GM12878 (cell line): ENCODE results near the gene ERCC4. TPM values are rescaled to one million over a fixed set of nuclear protein-coding genes. Genes with fewer than 3 reads are reported as not detected.

ENCODE experiments used
- ATAC-seq: fragments of 200-7000 bp; cut with Tn5 transposase; 3 replicates; pipeline ENCODE4 v1.9.1; 2020; ENCODE audit warnings: mild to moderate bottlenecking, moderate library complexity
- BruUV-seq: library from RNA; stranded (reverse); fragments of 400-500 nt; replicated peaks from 2 replicates; lab custom pipeline; 2021; lab: Mats Ljungman, UMichigan
- CTCF ChIA-PET: fragments of 300-600 bp; sonication (Branson Sonifier 250); formaldehyde crosslinking; extraction: SDS; loops from one replicate; lab custom pipeline; 2021; ENCODE audit warnings: inconsistent platforms; lab: Yijun Ruan, JAX
- POLR2A ChIA-PET: fragments of 350-600 bp; formaldehyde crosslinking; extraction: SDS; loops from one replicate; lab custom pipeline; 2021; ENCODE audit warnings: inconsistent platforms; lab: Charles Lee
- RAD21 ChIA-PET: fragments of 300-600 bp; sonication (Branson Sonifier 250); formaldehyde crosslinking; loops from one replicate; lab custom pipeline; 2023; ENCODE audit warnings: antibody characterized with exemption; ENCODE audit not compliant: unreplicated experiment; lab: Charles Lee
- SMC1A ChIA-PET: fragments of 300-600 bp; sonication (Branson Sonifier 250); formaldehyde crosslinking; loops from one replicate; lab custom pipeline; 2023; ENCODE audit not compliant: unreplicated experiment, uncharacterized antibody; lab: Charles Lee
- DNase-seq: peaks from one replicate; pipeline ENCODE4 v3.0.0-alpha.2; 2011; ENCODE audit warnings: low read depth, low spot score
- FAIRE-seq: peaks from 3 replicates; lab custom pipeline; 2011; peaks lifted over from hg19 to GRCh38; lab: Jason Lieb, UNC
- H2AFZ ChIP-seq: 2 replicates; pipeline ENCODE4 v1.6.0; 2011; ENCODE audit warnings: low read depth, low read length, control low read depth; ENCODE audit not compliant: control insufficient read depth
- H3K27ac ChIP-seq: 2 replicates; pipeline ENCODE4 v1.5.1; 2011; ENCODE audit warnings: control low read depth; ENCODE audit not compliant: control insufficient read depth, insufficient read depth
- H3K27me3 ChIP-seq, 2 experiments: replicated peaks in 1 of 2; 2 replicates each; pipeline versions ENCODE4 v1.6.0 to v1.6.1; 2011; ENCODE audit warnings: low read length in 1 of 2; ENCODE audit not compliant: control insufficient read depth in 2 of 2, insufficient read depth in 2 of 2
- H3K36me3 ChIP-seq, 2 experiments: 2 replicates each; pipeline ENCODE4 v1.5.1; 2011; ENCODE audit warnings: low read length in 1 of 2; ENCODE audit not compliant: control insufficient read depth in 2 of 2, insufficient read depth in 2 of 2
- H3K4me1 ChIP-seq: 2 replicates; pipeline ENCODE4 v1.6.1; 2011; ENCODE audit warnings: mild to moderate bottlenecking, low read length, moderate library complexity, mixed read lengths; ENCODE audit not compliant: control insufficient read depth, insufficient read depth
- H3K4me2 ChIP-seq: 2 replicates; pipeline ENCODE4 v1.6.0; 2011; ENCODE audit warnings: control low read depth; ENCODE audit not compliant: control insufficient read depth, insufficient read depth
- H3K4me3 ChIP-seq: fragments of 200-600 bp; sonication (generic); 2 replicates; pipeline ENCODE4 v1.5.1; 2016
- H3K79me2 ChIP-seq: 2 replicates; pipeline ENCODE4 v1.6.0; 2011; ENCODE audit warnings: low read length; ENCODE audit not compliant: control insufficient read depth, insufficient read depth
- H3K9ac ChIP-seq: 2 replicates; pipeline ENCODE4 v1.8.0; 2011; ENCODE audit warnings: low read length, control low read depth, mixed read lengths; ENCODE audit not compliant: control insufficient read depth, insufficient read depth
- H3K9me3 ChIP-seq: replicated peaks from 3 replicates; pipeline ENCODE4 v1.5.1; 2011; ENCODE audit warnings: mild to moderate bottlenecking, low read length; ENCODE audit not compliant: control insufficient read depth, insufficient read depth
- H4K20me1 ChIP-seq: 2 replicates; pipeline ENCODE4 v1.6.0; 2011; ENCODE audit not compliant: control insufficient read depth, insufficient read depth
- ATF2 ChIP-seq: IDR thresholded peaks from 2 replicates; pipeline ENCODE4 v1.6.1; 2012; ENCODE audit warnings: low read length, inconsistent platforms
- BHLHE40 ChIP-seq, 2 experiments: fragments of 450-650 bp in 1 of 2; IDR thresholded peaks; 2 replicates each; pipeline ENCODE4 v1.6.1; 2011 to 2017; ENCODE audit warnings: low read depth in 2 of 2, borderline replicate concordance in 1 of 2, improper control_type of control experiment in 1 of 2, low read length in 1 of 2, mild to moderate bottlenecking in 1 of 2
- EED ChIP-seq: sonication (generic); IDR thresholded peaks from 2 replicates; pipeline ENCODE4 v1.6.1; 2016; ENCODE audit warnings: antibody characterized with exemption, low read depth
- JUND ChIP-seq: IDR thresholded peaks from 2 replicates; pipeline ENCODE4 v1.6.1; 2012; ENCODE audit warnings: low read depth, mild to moderate bottlenecking, low read length, improper control_type of control experiment, moderate library complexity
- KLF5 ChIP-seq: fragments of 450-650 bp; IDR thresholded peaks from 2 replicates; pipeline ENCODE4 v1.6.1; 2014; ENCODE audit warnings: mild to moderate bottlenecking; ENCODE audit not compliant: partially characterized antibody
- NR2C2 ChIP-seq: IDR thresholded peaks from 2 replicates; pipeline ENCODE4 v1.6.1; 2011; ENCODE audit warnings: borderline replicate concordance, low read depth; ENCODE audit not compliant: control insufficient read depth, insufficient read length
- PRDM15 ChIP-seq: fragments of 450-650 bp; formaldehyde crosslinking; IDR thresholded peaks from 2 replicates; pipeline ENCODE4 v1.4.0; 2020; ENCODE audit warnings: mild to moderate bottlenecking, moderate library complexity
- SMC3 ChIP-seq: IDR thresholded peaks from 2 replicates; pipeline ENCODE4 v1.6.1; 2011; ENCODE audit warnings: low read length, improper control_type of control experiment, borderline replicate concordance
- SRF ChIP-seq, 2 experiments: IDR thresholded peaks; 2 replicates each; pipeline ENCODE4 v1.6.1; 2011; ENCODE audit warnings: low read depth in 2 of 2, low read length in 2 of 2, mild to moderate bottlenecking in 1 of 2, moderate library complexity in 1 of 2
- SUZ12 ChIP-seq: fragments of 200-600 bp; sonication (generic); IDR thresholded peaks from one replicate; pipeline ENCODE4 v1.6.1; 2018; ENCODE audit warnings: antibody characterized with exemption, mild to moderate bottlenecking; ENCODE audit not compliant: unreplicated experiment
- ZNF592 ChIP-seq: fragments of 450-650 bp; IDR thresholded peaks from 2 replicates; pipeline ENCODE4 v1.6.1; 2017; ENCODE audit warnings: mild to moderate bottlenecking, moderate library complexity
- ZSCAN29 ChIP-seq: fragments of 450-650 bp; IDR thresholded peaks from 2 replicates; pipeline ENCODE4 v1.6.1; 2017; ENCODE audit warnings: mild to moderate bottlenecking, moderate library complexity
- WGBS: methylation state at CpG from one replicate; pipeline ENCODE4 v1.1.6; 2016; ENCODE audit warnings: low lambda C conversion rate; ENCODE audit not compliant: insufficient replicate concordance, insufficient coverage; ENCODE audit errors: missing lambda C conversion rate; 5-methylcytosine and 5-hydroxymethylcytosine counted together
- in situ Hi-C: fragments of 300-500 bp; cut with MboI; formaldehyde crosslinking; loops from 9 replicates; pipeline ENCODE4 v1.14.3; 2018; ENCODE audit warnings: mixed read lengths
- intact Hi-C: fragments of 100-400 bp; cut with micrococcal nuclease; formaldehyde crosslinking; loops from one replicate; pipeline ENCODE4 v1.14.2; 2022; ENCODE audit not compliant: unreplicated experiment
- polyA plus RNA-seq, 11 experiments: library from polyadenylated mRNA; depleted of rRNA in 4 of 11; unstranded in 6 of 11; stranded (reverse) in 5 of 11; fragments of >200 nt; fragmentation: Nextera tagmentation in 4 of 11; fragmentation: Illumina TruSeq in 1 of 11; extraction: Ambion mirVana in 4 of 11; extraction: Trizol in 1 of 11; gene quantifications; 1 replicate in 1 of 11; 2 replicates in 10 of 11; pipeline versions ENCODE4 v1.2.1 to v1.2.3, GENCODE V29; 2011 to 2016; ENCODE audit warnings: inconsistent platforms in 2 of 11, missing spikeins in 2 of 11, low read depth in 1 of 11
- total RNA-seq, 4 experiments: library from RNA; depleted of rRNA in 3 of 4; stranded (reverse); fragments of >200 nt in 3 of 4; fragmentation: Illumina TruSeq in 1 of 4; extraction: Trizol in 1 of 4; gene quantifications; 2 replicates each; pipeline versions ENCODE4 v1.2.1 to v1.2.3, GENCODE V29; 2013 to 2021

ERCC4 gene
- total and polyA plus RNA-seq, 10 of the 15 experiments (the other 5 are each of a cell fraction or from before 2014, with no cell fraction given): 4.7 to 24.6 (median 8.9) TPM

GRCh38 chr16:13913374-13914292 is 6.3 kb upstream of the ERCC4 start:
- no peak overlapping the region for H2AFZ ChIP-seq
- SMC1A ChIA-PET: no interaction called here
- CTCF ChIA-PET: interaction anchor here (1.2 to 2.0 kb wide), 2 partner anchors 11 to 49 kb away, joined by 3 to 11 read pairs; no protein-coding TSS in a partner anchor
- RAD21 ChIA-PET: interaction anchor here (1.1 kb wide), 1 partner anchor 9 kb away, joined by 3 read pairs; no protein-coding TSS in a partner anchor
- no peaks in the 10 kb centered on the region for H3K27me3 ChIP-seq
- no peak overlapping the region for H3K9ac ChIP-seq
- no peaks in the 10 kb centered on the region for H3K79me2 ChIP-seq
- H3K4me2 ChIP-seq: no peak overlapping the region
- peak; percentile 40 for ATAC-seq
- no TSS peak for BruUV-seq
- intact Hi-C loops: no loop called here
- POLR2A ChIA-PET: no interaction called here
- H3K4me1 ChIP-seq: no peaks in the 10 kb centered on the region
- no peaks in the 10 kb centered on the region for H4K20me1 ChIP-seq
- H3K9me3 ChIP-seq: peaks cover 2% of the 10 kb centered on the region; the same call in 2 of the 3 replicates
- no peak overlapping the region for H3K4me3 ChIP-seq
- H3K27ac ChIP-seq: no peak overlapping the region
- WGBS: 31% methylated on average over 7 of the region's 7 CpGs
- in situ Hi-C loops: no loop called here
- no peak for DNase-seq
- FAIRE-seq: no peak
- no peaks in the 10 kb centered on the region for H3K36me3 ChIP-seq
- TF ChIP-seq KLF5: no peak
- no peak for TF ChIP-seq SMC3
- no peak for TF ChIP-seq ZNF592
- no peak for TF ChIP-seq EED
- no peak for TF ChIP-seq PRDM15 (CRISPR knock-in tag)
- no peak for TF ChIP-seq SRF (IDR thresholded peaks at IDR 0.05; ENCODE audit: low read depth in 2 of 2, low read length in 2 of 2)
- TF ChIP-seq NR2C2: no peak
- TF ChIP-seq JUND: no peak
- TF ChIP-seq SUZ12: no peak
- TF ChIP-seq ATF2: no peak
- TF ChIP-seq ZSCAN29: no peak
- no peak for TF ChIP-seq BHLHE40 (IDR thresholded peaks at IDR 0.05; ENCODE audit: borderline replicate concordance in 1 of 2, low read depth in 2 of 2, low read length in 1 of 2)
